HL-60 (cell line): ENCODE data around the gene KLHL36.

ENCODE experiments used
- DNase-seq, 2 experiments: peaks; one replicate each; pipeline ENCODE4 v3.0.0-alpha.2; 2010 to 2020; ENCODE audit warnings: low read depth in 1 of 2, low spot score in 1 of 2
- H3K27ac ChIP-seq: fragments of 250-450 bp; sonication (Bioruptor Pico); replicated peaks from 2 replicates; pipeline ENCODE4 v1.5.1; 2020; ENCODE audit warnings: mild to moderate bottlenecking, moderate library complexity
- H3K27me3 ChIP-seq: fragments of 250-450 bp; sonication (Bioruptor Pico); 2 replicates; pipeline ENCODE4 v1.5.1; 2021; ENCODE audit warnings: mild to moderate bottlenecking, moderate library complexity; ENCODE audit not compliant: insufficient read depth, poor library complexity, severe bottlenecking
- H3K4me3 ChIP-seq: replicated peaks from 2 replicates; pipeline ENCODE4 v1.5.1; 2011; ENCODE audit warnings: mild to moderate bottlenecking, control low read depth, low read length; ENCODE audit not compliant: insufficient read depth
- GABPA ChIP-seq: IDR thresholded peaks from 2 replicates; pipeline ENCODE4 v1.6.1; 2012; ENCODE audit warnings: low read depth
- POLR2AphosphoS5 ChIP-seq: IDR thresholded peaks from 2 replicates; pipeline ENCODE4 v1.6.1; 2012; ENCODE audit warnings: low read depth
- SPI1 ChIP-seq: IDR thresholded peaks from 2 replicates; pipeline ENCODE4 v1.6.1; 2012; ENCODE audit warnings: low read depth, mild to moderate bottlenecking, borderline replicate concordance
- TF ChIP-seq, protein P1 (sequence below): IDR thresholded peaks from one replicate; pipeline ENCODE4 v1.5.1; 2011; ENCODE audit warnings: low read length, control low read depth, inconsistent platforms; ENCODE audit not compliant: insufficient read depth
- TF ChIP-seq, protein P2 (sequence below): IDR thresholded peaks from 2 replicates; pipeline ENCODE4 v1.6.1; 2012; ENCODE audit warnings: low read depth; ENCODE audit not compliant: insufficient replicate concordance

KLHL36 gene

DNA sequence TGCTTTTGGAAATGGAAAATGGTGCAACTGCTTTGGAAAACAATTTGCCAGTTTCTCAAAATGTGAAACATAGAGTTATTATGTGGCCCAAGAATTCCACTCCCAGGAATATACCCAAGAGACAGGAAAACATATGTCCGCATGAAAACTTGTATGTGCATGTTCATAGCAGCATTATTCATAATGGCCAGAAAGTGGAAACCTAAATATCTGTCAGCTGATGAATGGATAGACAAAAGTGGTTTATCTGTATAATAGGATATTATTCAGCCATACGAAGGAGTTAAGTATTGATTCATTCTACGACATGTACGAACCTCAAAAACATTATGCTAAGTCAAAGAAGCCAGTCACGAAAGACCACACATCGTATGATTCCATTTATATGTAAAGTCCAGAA, 22.8 kb upstream of the KLHL36 start:
- Histone ChIP-seq H3K4me3 (no peak overlapping the region), H3K27ac (no peak overlapping the region), H3K27me3 (no peaks in the 10 kb centered on the region)
- no peak for DNase-seq
- TF ChIP-seq SPI1 = no peak
- no peak for TF ChIP-seq GABPA
- TF ChIP-seq POLR2AphosphoS5 = no peak
- TF ChIP-seq, protein P1, sequence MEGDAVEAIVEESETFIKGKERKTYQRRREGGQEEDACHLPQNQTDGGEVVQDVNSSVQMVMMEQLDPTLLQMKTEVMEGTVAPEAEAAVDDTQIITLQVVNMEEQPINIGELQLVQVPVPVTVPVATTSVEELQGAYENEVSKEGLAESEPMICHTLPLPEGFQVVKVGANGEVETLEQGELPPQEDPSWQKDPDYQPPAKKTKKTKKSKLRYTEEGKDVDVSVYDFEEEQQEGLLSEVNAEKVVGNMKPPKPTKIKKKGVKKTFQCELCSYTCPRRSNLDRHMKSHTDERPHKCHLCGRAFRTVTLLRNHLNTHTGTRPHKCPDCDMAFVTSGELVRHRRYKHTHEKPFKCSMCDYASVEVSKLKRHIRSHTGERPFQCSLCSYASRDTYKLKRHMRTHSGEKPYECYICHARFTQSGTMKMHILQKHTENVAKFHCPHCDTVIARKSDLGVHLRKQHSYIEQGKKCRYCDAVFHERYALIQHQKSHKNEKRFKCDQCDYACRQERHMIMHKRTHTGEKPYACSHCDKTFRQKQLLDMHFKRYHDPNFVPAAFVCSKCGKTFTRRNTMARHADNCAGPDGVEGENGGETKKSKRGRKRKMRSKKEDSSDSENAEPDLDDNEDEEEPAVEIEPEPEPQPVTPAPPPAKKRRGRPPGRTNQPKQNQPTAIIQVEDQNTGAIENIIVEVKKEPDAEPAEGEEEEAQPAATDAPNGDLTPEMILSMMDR = no peak
- TF ChIP-seq, protein P2, sequence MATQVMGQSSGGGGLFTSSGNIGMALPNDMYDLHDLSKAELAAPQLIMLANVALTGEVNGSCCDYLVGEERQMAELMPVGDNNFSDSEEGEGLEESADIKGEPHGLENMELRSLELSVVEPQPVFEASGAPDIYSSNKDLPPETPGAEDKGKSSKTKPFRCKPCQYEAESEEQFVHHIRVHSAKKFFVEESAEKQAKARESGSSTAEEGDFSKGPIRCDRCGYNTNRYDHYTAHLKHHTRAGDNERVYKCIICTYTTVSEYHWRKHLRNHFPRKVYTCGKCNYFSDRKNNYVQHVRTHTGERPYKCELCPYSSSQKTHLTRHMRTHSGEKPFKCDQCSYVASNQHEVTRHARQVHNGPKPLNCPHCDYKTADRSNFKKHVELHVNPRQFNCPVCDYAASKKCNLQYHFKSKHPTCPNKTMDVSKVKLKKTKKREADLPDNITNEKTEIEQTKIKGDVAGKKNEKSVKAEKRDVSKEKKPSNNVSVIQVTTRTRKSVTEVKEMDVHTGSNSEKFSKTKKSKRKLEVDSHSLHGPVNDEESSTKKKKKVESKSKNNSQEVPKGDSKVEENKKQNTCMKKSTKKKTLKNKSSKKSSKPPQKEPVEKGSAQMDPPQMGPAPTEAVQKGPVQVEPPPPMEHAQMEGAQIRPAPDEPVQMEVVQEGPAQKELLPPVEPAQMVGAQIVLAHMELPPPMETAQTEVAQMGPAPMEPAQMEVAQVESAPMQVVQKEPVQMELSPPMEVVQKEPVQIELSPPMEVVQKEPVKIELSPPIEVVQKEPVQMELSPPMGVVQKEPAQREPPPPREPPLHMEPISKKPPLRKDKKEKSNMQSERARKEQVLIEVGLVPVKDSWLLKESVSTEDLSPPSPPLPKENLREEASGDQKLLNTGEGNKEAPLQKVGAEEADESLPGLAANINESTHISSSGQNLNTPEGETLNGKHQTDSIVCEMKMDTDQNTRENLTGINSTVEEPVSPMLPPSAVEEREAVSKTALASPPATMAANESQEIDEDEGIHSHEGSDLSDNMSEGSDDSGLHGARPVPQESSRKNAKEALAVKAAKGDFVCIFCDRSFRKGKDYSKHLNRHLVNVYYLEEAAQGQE = no peak

DNA sequence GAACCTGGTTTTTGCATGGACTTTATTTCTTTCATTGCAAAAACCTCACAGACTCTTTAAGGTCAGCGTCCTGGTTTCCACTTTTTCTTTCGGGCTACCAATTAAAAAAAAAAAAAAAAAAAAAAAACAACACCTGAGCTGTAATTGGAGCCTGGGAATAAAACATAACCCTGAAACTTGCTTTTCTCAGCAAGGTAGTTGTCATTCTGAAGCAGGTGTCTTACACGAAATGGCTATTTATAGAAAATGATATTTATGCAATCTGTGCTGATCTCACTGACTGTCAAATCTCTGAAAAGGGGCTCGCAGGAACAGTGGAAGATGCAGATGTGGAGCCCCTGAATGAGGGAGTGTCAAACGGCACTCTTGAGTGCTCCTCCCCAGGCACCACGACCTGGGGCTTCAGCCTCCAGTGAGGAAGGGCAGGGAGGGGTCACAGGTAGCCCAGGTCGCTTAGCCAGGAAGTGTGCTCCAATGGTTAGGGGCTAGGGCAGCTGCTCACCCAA, 20.0 kb upstream of the KLHL36 start:
- no peak overlapping the region for H3K4me3 ChIP-seq
- no peak overlapping the region for H3K27ac ChIP-seq
- no peak for DNase-seq
- H3K27me3 ChIP-seq = no peaks in the 10 kb centered on the region
- TF ChIP-seq SPI1 (no peak), POLR2AphosphoS5 (no peak), GABPA (no peak)
- TF ChIP-seq, protein P1 = no peak
- TF ChIP-seq, protein P2 = no peak

DNA sequence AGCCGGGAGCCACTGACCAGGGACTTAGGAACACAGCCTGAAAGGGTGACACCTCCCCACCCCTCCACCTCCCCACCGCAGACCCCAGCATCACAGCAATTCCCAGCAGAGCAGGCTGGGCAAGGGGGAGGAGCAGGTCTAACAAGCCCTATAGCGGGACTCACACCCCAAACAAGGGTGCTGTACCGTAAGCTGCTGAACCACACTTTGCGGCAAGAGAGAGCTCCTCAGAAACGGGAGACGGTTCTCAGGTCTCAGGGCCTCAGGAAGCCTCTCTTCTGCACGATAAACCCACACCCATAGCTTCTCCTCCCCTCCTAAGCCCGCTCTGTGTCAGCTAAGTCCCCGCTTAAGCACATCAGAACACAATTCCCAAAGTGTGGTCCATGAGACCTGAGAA, 18.7 kb upstream of the KLHL36 start:
- no peak overlapping the region for H3K27ac ChIP-seq
- H3K27me3 ChIP-seq = no peaks in the 10 kb centered on the region
- TF ChIP-seq, protein P2 = no peak
- TF ChIP-seq, protein P1 = no peak
- TF ChIP-seq GABPA (no peak), SPI1 (no peak), POLR2AphosphoS5 (no peak)
- no peak for DNase-seq
- H3K4me3 ChIP-seq = no peak overlapping the region
